Measurements from ENCODE around the gene LARP4B. TPM values are rescaled to one million over a fixed set of nuclear protein-coding genes. Genes with fewer than 3 reads are reported as not detected.

The LARP4B gene
- polyA plus RNA-seq, 1 donor from 2014 or later, result 14.2 TPM

- Histone ChIP-seq H3K27me3 (ENCODE audit: insufficient read depth, low read depth, low read length) (no peaks in the 10 kb centered on the region), H3K4me2 (ENCODE audit: low read length) (no peak overlapping the region), H3K27ac (ENCODE audit: low read length) (no peak overlapping the region), H3K79me2 (replicated peaks; ENCODE audit: insufficient read depth, low read length) (no peaks in the 10 kb centered on the region), H3K9me3 (ENCODE audit: low read length) (no peaks in the 10 kb centered on the region), H3K9ac (ENCODE audit: low read length) (no peak overlapping the region), H2AFZ (ENCODE audit: low read depth, low read length) (no peak overlapping the region), H3K36me3 (ENCODE audit: insufficient read depth, low read length) (no peaks in the 10 kb centered on the region), H3K4me3 (ENCODE audit: low read length) (no peak overlapping the region), H3K9me2 (ENCODE audit: insufficient read depth, low read length) (no peaks in the 10 kb centered on the region), H4K20me1 (ENCODE audit: insufficient read depth) (no peaks in the 10 kb centered on the region), H3F3A (ENCODE audit: insufficient read depth, low read length, poor library complexity, severe bottlenecking) (no peaks in the 10 kb centered on the region)
- no peak for TF ChIP-seq POLR2AphosphoS5 (IDR thresholded peaks at IDR 0.05)
- TF ChIP-seq MXI1 (conservative IDR thresholded peaks at IDR 0.05; ENCODE audit: poor library complexity, severe bottlenecking), result no peak
- TF ChIP-seq REST (IDR thresholded peaks at IDR 0.05; ENCODE audit: borderline replicate concordance), result no peak
- TF ChIP-seq TAF1 (IDR thresholded peaks at IDR 0.05; ENCODE audit: low read depth), result no peak
- TF ChIP-seq RAD21 (conservative IDR thresholded peaks at IDR 0.05), result no peak
- no peak for TF ChIP-seq SMC3 (conservative IDR thresholded peaks at IDR 0.05; ENCODE audit: poor library complexity)
- TF ChIP-seq EZH2 (IDR thresholded peaks at IDR 0.05; ENCODE audit: borderline replicate concordance, insufficient read depth, low read length, poor library complexity, severe bottlenecking), result no peak
- TF ChIP-seq CTCF (IDR thresholded peaks at IDR 0.05; ENCODE audit: poor library complexity, severe bottlenecking), result no peak
- TF ChIP-seq EP300 (conservative IDR thresholded peaks at IDR 0.05; ENCODE audit: poor library complexity, severe bottlenecking), result no peak
Measured at GRCh38 chr10:782751-783648, 148.5 kb downstream of the LARP4B start.

- H3K4me2 ChIP-seq (ENCODE audit: low read length), result no peak overlapping the region
- H3K27ac ChIP-seq (ENCODE audit: low read length), result no peak overlapping the region
- no peak for TF ChIP-seq POLR2AphosphoS5 (IDR thresholded peaks at IDR 0.05)
- TF ChIP-seq CTCF (IDR thresholded peaks at IDR 0.05; ENCODE audit: poor library complexity, severe bottlenecking), result no peak
- no peak for TF ChIP-seq REST (IDR thresholded peaks at IDR 0.05; ENCODE audit: borderline replicate concordance)
- TF ChIP-seq EZH2 (IDR thresholded peaks at IDR 0.05; ENCODE audit: borderline replicate concordance, insufficient read depth, low read length, poor library complexity, severe bottlenecking), result no peak
- TF ChIP-seq MXI1 (conservative IDR thresholded peaks at IDR 0.05; ENCODE audit: poor library complexity, severe bottlenecking), result no peak
- no peak for TF ChIP-seq RAD21 (conservative IDR thresholded peaks at IDR 0.05)
- TF ChIP-seq EP300 (conservative IDR thresholded peaks at IDR 0.05; ENCODE audit: poor library complexity, severe bottlenecking), result no peak
- TF ChIP-seq SMC3 (conservative IDR thresholded peaks at IDR 0.05; ENCODE audit: poor library complexity), result no peak
- TF ChIP-seq TAF1 (IDR thresholded peaks at IDR 0.05; ENCODE audit: low read depth), result no peak
- no peak overlapping the region for H3K9ac ChIP-seq (ENCODE audit: low read length)
- H3F3A ChIP-seq (ENCODE audit: insufficient read depth, low read length, poor library complexity, severe bottlenecking), result no peaks in the 10 kb centered on the region
- no peaks in the 10 kb centered on the region for H3K27me3 ChIP-seq (ENCODE audit: insufficient read depth, low read depth, low read length)
- H4K20me1 ChIP-seq (ENCODE audit: insufficient read depth), result no peaks in the 10 kb centered on the region
- no peak overlapping the region for H2AFZ ChIP-seq (ENCODE audit: low read depth, low read length)
- H3K36me3 ChIP-seq (ENCODE audit: insufficient read depth, low read length), result no peaks in the 10 kb centered on the region
- no peaks in the 10 kb centered on the region for H3K79me2 ChIP-seq (replicated peaks; ENCODE audit: insufficient read depth, low read length)
- no peak overlapping the region for H3K4me3 ChIP-seq (ENCODE audit: low read length)
- H3K9me3 ChIP-seq (ENCODE audit: low read length), result no peaks in the 10 kb centered on the region
- H3K9me2 ChIP-seq (ENCODE audit: insufficient read depth, low read length), result no peaks in the 10 kb centered on the region
Measured at GRCh38 chr10:780536-781524, 150.7 kb downstream of the LARP4B start.
